HG03280 (cell line): ENCODE data around the gene ZNF621.
"Not testable (repeated sequence)": the region's sequence is repeated elsewhere in the genome, so short reads cannot be mapped to it uniquely, and the experiment has no call there.

ENCODE experiments used
- ATAC-seq: cut with Tn5 transposase; IDR thresholded peaks from one replicate; pipeline ENCODE4 v1.9.1; 2021; ENCODE audit warnings: mild to moderate bottlenecking, moderate library complexity; ENCODE audit not compliant: unreplicated experiment

ZNF621 gene

DNA sequence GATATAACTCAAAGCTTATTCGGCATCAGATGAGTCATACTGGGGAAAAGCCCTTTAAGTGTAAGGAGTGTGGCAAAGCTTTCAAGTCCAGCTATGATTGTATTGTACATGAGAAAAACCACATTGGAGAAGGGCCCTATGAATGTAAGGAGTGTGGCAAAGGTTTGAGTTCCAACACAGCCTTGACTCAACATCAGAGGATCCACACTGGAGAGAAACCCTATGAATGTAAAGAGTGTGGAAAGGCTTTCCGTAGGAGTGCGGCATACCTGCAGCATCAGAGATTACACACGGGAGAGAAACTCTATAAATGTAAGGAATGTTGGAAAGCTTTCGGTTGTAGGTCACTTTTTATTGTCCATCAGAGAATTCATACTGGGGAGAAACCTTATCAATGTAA is 7.5 kb downstream of the ZNF621 start:
- no peak for ATAC-seq

DNA sequence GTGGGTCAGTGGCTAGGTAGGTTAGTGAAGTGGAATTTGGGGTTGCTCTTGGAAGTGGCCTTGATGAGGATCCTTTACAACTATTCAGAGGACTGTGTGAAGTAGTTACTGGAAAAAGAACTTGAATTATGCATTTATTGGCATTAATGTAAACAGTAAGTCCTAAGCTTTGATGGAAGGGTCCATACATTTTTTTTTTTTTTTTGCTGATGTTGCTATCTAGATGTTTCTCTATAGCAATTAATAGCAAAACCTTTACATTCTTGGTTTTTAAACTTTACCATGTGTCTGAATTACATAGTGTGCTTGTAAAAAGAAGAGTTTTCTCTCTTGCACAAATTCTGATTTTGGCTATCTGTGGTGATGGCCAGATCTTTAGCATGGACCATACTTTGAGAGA is 9.5 kb downstream of the ZNF621 start:
- no peak for ATAC-seq

DNA sequence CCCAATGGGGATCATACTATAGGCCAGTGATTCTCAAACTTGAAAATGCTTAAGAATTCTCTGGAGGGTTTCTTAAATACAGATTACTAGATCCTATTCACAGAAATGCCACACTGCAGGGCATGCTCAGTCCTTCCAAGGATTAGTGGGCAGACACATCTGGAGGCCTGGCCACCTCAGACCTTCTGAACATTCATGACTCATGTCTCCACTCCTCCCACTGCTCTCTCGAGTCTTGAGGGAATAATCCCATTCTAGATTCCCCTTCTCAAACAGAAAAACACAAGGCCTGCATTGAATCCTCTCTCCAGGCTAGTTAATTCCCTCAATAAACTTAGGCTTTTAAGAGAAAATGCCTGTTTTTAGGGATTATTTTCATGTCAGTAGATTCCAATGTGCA is 22.1 kb downstream of the ZNF621 start:
- ATAC-seq, result no peak

DNA sequence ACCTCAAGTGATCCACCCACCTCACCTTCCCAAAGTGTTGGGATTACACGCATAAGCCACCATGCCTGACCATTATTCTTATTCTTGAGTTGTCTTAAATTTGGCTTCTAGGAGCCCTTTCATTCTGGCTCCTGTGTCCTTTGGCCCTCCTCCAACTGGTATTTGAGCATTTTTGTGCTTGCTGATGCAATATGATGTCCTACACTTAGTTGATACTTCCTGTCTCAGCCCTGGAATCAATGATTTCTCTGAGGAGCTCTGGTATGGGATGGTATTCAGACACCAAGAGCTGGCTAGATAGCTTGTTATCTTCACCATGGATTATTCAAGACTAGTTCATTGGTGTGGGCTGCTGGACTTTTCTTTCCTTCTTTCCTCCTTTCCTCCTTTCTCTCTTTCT is 25.4 kb downstream of the ZNF621 start:
- no peak for ATAC-seq

DNA sequence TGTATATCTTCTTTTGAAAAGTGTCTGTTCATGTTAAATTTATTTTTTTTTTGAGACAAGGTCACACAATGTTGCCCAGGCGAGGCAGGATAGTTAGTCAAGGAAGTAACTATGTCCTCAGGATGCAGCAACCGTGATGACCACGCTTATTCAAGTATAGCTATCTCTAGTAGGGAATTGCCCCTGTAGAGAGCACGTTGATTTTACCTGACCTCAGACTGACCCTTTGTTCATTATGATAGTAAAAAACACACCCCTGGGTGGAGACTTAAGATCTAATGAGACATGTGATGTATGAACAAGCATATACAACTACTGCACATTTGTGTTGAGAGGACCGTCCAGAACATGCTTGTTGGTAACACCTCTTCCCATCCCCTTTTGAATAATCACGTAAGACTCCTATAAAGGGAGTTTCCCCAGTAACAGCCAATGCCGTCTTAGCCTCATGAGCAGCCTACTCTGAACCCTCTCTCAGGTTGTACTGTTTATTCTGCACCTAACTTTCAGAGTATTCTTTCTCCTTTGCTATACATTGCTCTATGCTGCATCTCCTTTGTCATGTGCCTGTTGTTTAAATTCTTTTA is 32.9 kb downstream of the ZNF621 start:
- no peak for ATAC-seq

DNA sequence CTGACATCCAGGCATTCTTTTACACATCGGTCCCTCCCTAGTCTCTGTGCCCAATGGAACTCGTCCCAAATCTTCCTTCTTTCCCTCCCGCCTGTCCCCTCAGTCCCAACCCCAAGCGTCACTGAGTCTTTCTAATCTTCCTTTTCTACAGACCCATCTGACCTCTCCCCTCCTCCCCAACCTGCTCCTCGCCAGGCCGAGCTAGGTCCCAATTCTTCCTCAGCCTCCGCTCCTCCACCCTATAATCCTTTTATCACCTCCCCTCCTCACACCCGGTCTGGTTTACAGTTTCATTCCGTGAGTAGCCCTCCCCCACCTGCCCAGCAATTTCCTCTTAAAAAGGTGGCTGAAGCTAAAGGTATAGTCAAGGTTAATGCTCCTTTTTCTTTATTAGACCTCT is 37.7 kb downstream of the ZNF621 start:
- ATAC-seq, result not testable (repeated sequence)

DNA sequence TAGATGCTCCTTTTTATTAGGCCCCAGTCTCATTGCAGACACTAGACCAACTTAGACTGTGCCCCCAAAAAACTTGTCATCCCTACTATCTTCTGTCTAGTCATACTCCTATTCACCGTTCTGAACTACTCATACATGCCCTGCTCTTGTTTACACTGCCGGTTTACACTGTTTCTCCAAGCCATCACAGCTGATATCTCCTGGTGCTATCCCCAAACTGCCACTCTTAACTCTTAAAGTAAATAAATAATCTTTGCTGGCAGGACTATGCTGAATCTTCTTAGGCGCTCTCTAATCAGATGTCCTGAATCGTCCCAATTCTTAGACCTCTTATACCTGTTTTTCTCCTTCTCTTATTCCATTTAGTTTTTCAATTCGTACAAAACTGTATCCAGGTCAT is 40.9 kb downstream of the ZNF621 start:
- not testable (repeated sequence) for ATAC-seq

DNA sequence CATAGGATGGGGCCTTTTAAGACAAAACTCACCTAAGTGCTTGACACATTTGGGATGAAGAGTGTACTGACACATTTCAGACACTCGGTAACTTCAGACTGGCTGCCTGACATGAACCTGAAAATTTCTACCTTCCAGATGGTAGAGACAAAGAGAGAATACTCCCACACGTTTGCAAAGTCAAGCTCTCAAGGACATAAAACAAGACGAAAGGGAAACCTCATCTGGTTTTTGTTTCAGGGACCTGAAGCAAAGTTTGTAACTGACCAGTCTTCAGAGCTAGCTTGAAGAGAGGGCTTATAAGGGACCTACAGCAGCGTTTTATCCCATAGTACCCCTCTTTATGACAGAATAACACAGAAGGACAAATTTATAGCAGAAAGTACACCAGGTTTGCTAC is 41.9 kb downstream of the ZNF621 start:
- ATAC-seq, result peak; percentile 70

DNA sequence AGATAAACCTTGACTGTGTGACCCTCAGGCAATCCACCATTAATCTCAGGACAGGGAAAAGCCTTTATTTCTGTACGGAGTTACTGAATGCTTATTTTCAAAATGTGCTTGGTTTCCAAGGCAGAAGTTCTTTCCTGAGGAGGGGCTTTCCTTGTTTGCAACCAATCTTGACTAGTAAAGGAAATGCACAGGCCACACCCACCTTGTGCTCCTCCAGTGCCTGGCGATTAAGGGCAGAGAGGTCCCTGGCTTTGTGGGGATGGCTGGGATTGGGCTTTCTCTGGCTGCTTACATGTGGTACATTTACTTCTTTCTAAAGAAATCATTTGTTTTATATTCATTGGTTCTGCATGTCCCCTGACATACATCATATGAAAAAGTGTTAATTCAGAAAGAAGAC is 47.8 kb downstream of the ZNF621 start:
- ATAC-seq, result no peak

DNA sequence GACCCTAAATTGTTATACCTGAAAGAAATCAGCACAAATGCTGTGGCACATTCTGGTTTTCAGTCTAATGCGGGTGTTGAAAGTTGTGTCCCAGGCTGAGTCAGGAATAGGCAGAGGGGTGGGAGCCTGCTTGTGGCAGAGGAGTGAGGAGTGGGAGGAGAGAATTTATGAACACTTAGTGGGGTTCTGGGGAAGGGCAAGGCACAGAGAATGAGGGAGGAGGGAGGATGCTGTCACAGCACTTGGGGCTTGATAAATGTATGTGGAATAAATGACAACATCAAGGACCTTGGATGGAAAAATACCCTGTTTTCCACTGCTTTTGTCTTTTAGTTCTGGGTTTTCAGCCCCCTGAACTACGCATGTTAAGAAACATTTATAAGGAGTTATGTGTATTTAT is 49.3 kb downstream of the ZNF621 start:
- ATAC-seq, result no peak

DNA sequence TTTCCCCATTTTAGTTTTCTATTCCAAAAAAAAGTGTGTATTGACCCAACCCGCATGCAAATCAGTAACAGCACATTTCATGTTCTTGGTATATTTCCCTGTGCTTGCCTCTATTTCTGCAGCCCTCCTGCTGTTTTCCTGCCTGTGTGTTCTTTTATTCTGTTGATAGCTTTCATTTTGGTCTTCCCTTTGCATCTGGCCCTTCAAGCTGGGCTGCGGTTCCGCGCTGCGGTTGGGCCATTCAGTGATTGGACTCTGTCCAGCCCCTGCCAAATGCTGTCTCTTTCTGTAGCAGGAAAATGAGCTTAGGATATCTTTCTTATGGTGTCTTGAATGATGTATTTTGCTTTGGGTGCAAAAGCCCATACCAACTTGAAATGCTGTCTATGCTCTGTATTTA is 49.9 kb downstream of the ZNF621 start:
- ATAC-seq, result no peak

DNA sequence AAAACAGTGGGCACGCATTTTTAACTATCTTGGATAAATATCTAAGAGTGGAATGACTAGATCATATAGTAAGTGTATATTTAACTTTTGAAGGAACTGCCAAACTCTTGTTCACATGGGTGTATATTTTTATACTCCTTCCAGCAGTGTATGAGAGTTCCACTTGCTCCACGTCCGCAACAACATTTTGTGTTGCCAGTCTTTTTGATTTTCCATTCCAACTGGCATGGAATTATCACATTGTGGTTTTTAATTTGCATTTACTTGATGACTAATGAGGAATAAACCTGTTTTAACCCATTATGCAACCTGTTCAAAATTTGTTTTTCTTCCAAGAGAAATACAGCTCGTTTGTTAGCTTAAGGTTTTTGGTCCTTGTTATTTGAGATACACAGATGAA is 51.6 kb downstream of the ZNF621 start:
- ATAC-seq, result no peak

DNA sequence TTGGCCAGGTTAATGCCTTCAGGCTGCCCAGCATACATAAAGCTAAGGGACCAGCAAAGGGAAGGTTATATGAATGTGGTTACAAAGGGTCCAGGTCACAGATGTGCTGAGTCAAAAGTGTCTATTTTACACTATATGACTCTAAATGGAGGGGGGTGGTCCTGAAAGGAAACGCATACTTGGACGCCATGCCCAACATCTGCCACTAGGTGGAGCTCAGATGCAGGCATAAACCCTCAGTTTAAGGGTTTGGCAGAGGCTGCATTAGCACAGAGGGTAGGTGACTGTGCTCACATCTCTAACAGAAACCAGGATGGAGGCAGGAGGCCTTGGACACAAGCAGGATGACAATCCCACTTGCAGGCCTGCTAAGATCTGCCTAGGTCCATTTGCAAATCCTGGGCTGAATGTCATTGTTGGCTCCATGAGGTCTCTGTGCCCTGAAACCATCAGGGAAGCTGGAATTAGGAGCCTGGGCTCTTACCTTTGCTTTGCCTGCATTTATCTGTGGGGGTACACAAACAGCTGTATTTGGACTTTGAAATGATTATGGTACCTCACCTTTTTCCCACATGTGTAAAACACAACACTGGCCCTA is 55.8 kb downstream of the ZNF621 start:
- ATAC-seq, result peak; percentile 71

DNA sequence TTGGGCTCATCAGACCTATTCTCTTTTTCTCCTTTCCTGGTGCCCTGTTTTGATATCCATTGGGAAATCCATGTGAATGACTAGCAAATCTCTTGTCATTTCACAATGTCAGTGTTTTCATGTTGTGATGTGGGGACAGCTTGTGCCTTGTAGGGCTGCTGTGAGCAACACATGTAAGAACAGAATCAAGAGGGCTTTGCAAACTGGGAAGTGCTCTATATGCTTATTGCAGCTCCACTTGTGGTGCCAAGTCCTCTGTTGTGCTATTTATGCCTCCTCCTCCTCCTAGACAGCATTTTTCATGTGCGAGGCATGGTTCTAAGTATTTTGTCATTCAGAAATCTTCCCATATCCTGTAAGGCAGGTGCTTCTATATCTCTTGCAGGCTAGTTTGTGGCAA is 56.4 kb downstream of the ZNF621 start:
- no peak for ATAC-seq

DNA sequence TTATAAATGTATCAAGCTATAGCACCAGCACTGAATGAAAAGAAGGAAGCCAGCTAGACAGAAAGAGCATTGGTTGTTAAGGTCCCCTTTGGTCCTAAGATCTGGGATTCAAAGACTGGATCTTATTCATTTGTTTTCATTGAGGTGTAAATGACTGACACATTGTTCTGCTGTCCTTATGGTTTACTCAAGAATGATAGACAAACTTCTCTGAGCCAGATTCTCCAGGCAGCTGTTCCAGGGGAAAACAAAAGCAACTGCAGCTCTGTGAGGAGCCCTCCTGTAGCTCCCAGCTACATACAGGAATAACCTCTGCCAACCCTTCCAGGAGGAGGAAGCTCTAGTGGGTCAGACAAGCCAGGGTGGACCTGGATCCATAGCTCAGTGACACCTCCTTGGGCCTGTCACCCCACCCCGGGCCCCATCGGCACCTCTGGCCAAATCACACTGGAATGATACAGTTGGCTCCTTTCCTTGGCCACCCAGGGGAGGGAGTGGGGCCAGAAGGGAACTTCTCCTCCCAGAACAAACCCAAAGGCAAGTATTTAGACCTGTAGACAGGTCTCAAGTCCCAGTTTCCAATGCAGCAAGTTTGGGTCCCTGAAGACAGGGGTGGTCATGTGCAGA is 57.8 kb downstream of the ZNF621 start:
- ATAC-seq, result no peak

DNA sequence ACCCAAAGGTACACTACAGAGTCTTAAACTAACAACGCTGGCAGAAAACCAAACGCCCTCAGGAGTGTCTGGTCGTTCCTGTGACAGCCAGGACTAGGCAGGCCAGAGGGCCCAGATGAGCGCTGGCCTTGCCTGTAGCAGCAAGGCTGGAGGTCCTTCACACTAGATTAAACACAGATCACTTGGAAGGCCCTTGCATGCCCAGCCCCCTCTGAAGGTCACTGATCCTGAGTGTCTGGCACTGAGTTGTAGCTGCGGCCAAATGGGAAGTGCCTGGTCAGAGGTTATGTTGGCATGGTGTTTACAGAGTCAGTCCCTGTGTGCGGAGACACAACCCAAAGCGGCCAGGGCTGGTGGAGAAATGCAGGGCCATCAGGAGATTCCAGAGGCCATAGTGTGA is 58.9 kb downstream of the ZNF621 start:
- ATAC-seq, result no peak

DNA sequence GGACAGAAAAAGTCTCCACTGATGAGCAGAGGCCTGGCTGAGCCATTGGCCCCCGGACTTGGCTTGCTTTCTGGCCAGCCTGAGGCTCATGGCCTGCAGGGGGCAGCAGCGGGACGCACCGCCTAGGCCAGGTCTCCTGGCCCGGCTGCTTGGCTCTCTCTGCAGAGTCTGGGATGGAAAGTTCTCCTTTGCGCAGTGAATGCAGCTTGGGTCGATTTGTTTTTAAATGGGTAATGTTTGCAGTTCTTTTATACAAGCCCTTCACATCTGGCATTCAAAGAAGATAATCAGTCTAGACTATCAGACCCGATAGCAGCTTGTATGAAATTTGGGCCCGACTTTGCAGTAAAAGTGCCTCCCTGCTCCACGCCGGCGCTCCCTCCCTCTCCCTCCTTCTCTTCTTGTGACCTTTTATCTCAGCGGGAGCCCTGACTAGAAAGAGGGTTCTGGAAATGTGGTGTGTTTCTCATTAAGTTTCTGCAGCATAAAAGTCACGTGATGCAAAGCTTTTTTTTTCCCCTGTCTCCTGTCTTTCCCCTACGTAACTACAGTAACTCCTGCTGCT is 59.9 kb downstream of the ZNF621 start:
- peak; percentile 68 for ATAC-seq

DNA sequence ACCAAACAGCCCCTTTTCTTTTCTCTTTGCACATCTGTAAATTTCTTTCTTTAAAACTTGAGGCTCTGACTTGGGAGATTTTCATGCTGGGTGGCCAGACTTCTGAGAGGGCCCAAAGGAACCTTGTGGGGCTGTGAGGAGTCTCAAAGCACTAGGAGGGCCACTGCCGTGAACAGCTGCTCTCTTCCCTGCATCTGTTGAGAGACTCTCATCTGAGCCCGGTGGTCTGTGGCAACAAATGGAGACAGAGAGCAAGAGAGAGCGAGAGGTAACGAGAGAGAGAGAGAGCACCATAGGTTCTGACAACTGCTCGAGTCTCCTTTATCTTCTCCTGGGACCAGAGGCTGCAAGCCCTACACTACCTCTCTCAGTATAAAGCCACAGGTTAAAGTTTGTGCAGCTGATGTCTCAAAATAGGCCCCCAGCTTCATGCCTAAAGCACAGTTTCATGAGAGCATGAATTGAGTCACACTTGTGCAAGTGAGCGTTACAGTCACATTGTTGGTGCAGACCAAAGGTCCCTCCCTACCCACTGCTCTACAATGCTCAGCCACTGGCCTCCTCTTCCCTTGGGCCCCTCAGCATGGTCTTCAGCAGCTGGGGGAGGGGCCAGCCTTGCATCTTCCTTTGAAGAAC is 60.7 kb downstream of the ZNF621 start:
- no peak for ATAC-seq

DNA sequence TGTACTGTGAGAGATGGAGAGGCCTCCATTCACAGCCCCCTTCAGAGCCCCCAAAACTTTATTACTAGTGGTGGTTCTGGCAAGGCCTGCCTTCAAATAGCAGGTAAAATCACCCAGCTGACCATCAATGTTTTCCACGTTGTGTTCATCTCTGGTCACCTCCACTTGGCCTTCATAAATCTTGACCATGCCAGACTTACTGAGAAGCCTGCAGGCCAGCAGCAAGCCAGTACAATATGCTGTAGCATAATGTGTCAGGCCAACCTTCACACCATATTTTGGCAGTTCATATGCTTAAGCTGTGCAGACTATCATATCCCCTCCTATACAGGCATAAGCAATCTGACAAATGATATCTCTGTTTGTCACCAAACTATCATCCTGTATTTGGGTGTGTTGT is 62.1 kb downstream of the ZNF621 start:
- no peak for ATAC-seq

DNA sequence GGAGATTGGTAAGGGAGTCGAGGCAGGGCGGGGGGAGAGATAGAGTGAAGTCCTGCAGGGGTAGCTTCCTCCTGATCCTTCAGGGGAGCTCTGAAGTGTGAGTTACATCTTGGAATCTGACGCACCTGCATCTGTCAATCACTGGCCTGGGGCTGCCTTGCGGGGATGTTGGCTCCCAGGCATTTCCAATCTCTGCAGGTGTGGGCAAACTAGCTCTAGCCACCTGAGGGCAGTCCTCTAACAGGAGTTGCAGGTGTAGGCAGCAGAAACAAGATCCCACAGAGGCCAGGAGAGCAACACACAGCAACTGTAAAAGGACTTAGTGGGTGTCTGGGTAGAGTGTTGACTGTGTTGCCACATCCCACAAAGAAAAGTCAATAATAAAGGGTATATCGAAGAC is 63.6 kb downstream of the ZNF621 start:
- ATAC-seq, result no peak
